ENCODE results near the gene CYP27C1. TPM values are rescaled to one million over a fixed set of nuclear protein-coding genes. Genes with fewer than 3 reads are reported as not detected.

Gene CYP27C1
- total and polyA plus RNA-seq, 2 of the 13 experiments (the other 11 are each of a cell fraction or from before 2014, with no cell fraction given), result not detected

DNA sequence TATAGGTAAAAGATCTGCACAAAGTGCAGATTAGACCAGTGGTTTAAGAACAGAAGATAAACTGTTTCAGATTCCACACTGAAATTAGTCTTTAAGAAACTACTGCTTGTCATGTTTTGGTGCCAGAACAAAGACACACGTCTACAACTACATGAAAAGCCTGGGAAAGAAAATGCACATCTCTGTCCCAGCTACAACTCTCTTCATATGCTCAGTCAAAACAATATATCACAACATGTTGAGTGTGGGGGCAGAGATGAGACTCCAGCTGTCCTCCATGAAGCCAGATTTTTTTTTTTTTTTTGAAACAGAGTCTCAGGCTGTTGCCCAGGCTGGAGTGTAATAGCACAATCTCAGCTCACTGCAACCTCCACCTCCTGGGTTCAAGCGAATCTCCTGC is 60.6 kb downstream of the CYP27C1 start:
- Histone ChIP-seq H3K9ac (ENCODE audit: insufficient read depth, low read depth, low read length) (no peak overlapping the region), H3K36me3 (replicated peaks in 1 of 2; ENCODE audit: control insufficient read depth in 1 of 2, insufficient read depth in 2 of 2, low read length in 2 of 2) (no peaks in the 10 kb centered on the region), H3K27me3 (ENCODE audit: control insufficient read depth in 1 of 2, insufficient read depth in 2 of 2, low read length in 2 of 2) (peaks cover 0 to 17% of the 10 kb centered on the region in 2 experiments; a peak in 3 of 5 replicates), H3K4me2 (ENCODE audit: low read depth, low read length) (no peak overlapping the region), H3K79me2 (ENCODE audit: insufficient read depth, low read length) (no peaks in the 10 kb centered on the region), H3K9me3 (ENCODE audit: low read length) (no peaks in the 10 kb centered on the region), H3K4me3 (replicated peaks in 1 of 3; ENCODE audit: insufficient read depth in 1 of 3, low read depth in 2 of 3, low read length in 3 of 3) (no peak overlapping the region), H2AFZ (ENCODE audit: low read length) (no peak overlapping the region), H3K4me1 (ENCODE audit: insufficient read depth, low read length) (no peaks in the 10 kb centered on the region), H4K20me1 (ENCODE audit: insufficient read depth, low read length) (no peaks in the 10 kb centered on the region), H3K27ac (ENCODE audit: extremely low read length, insufficient read depth, low read length) (no peak overlapping the region)
- WGBS (ENCODE audit: low lambda C conversion rate), result 6% methylated on average over 2 of the region's 2 CpGs
- in situ Hi-C loops (cut with HindIII; ENCODE audit: extremely low pct_ligation_motif_present, low pct_unique_long_range_greater_than_20kb), result no loop called here
- TF ChIP-seq, protein P1, sequence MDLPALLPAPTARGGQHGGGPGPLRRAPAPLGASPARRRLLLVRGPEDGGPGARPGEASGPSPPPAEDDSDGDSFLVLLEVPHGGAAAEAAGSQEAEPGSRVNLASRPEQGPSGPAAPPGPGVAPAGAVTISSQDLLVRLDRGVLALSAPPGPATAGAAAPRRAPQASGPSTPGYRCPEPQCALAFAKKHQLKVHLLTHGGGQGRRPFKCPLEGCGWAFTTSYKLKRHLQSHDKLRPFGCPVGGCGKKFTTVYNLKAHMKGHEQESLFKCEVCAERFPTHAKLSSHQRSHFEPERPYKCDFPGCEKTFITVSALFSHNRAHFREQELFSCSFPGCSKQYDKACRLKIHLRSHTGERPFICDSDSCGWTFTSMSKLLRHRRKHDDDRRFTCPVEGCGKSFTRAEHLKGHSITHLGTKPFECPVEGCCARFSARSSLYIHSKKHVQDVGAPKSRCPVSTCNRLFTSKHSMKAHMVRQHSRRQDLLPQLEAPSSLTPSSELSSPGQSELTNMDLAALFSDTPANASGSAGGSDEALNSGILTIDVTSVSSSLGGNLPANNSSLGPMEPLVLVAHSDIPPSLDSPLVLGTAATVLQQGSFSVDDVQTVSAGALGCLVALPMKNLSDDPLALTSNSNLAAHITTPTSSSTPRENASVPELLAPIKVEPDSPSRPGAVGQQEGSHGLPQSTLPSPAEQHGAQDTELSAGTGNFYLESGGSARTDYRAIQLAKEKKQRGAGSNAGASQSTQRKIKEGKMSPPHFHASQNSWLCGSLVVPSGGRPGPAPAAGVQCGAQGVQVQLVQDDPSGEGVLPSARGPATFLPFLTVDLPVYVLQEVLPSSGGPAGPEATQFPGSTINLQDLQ (CRISPR knock-in tag; IDR thresholded peaks at IDR 0.05), result no peak
- ChIA-PET POLR2A (no interaction called here), CTCF (ENCODE audit: low intra/inter-chr PET ratio, low total read pairs) (no interaction called here)
- intact Hi-C loops (cut with micrococcal nuclease; ENCODE audit: unreplicated experiment), result no loop called here
- FAIRE-seq, result no peak
- no peak for ATAC-seq
- no peak for DNase-seq (ENCODE audit: low spot score)
- no TSS peak for BruUV-seq (replicated peaks)

- WGBS (ENCODE audit: low lambda C conversion rate), result 56% methylated on average over 10 of the region's 11 CpGs
- POLR2A ChIA-PET, result no interaction called here
Observed at GRCh38 chr2:127158614-127159290, 61.3 kb downstream of the CYP27C1 start.

More at GRCh38 chr2:127158614-127159290, 61.3 kb downstream of the CYP27C1 start:
- H3K4me2 ChIP-seq (ENCODE audit: low read depth, low read length), result no peak overlapping the region
- H4K20me1 ChIP-seq (ENCODE audit: insufficient read depth, low read length), result no peaks in the 10 kb centered on the region
- no peaks in the 10 kb centered on the region for H3K79me2 ChIP-seq (ENCODE audit: insufficient read depth, low read length)
- in situ Hi-C loops (cut with HindIII; ENCODE audit: extremely low pct_ligation_motif_present, low pct_unique_long_range_greater_than_20kb) (no loop called here), intact Hi-C loops (cut with micrococcal nuclease; ENCODE audit: unreplicated experiment) (no loop called here)
- peaks cover 0 to 24% of the 10 kb centered on the region in 2 experiments; a peak in 2 of 5 replicates for H3K27me3 ChIP-seq (ENCODE audit: control insufficient read depth in 1 of 2, insufficient read depth in 2 of 2, low read length in 2 of 2)
- ATAC-seq (no peak), FAIRE-seq (no peak), DNase-seq (ENCODE audit: low spot score) (no peak)
- no TSS peak for BruUV-seq (replicated peaks)
- TF ChIP-seq PCBP2 (optimal IDR thresholded peaks at IDR 0.05; ENCODE audit: low read depth, low read length, poor library complexity, severe bottlenecking) (no peak), NR1H2 (CRISPR knock-in tag; IDR thresholded peaks at IDR 0.05; ENCODE audit: borderline replicate concordance, low read depth) (no peak), MYNN (CRISPR knock-in tag; IDR thresholded peaks at IDR 0.05; ENCODE audit: low read depth) (no peak), CHD4 (IDR thresholded peaks at IDR 0.05; ENCODE audit: borderline replicate concordance, low read length) (no peak), TCF7L2 (IDR thresholded peaks at IDR 0.05; ENCODE audit: low read depth, low read length) (no peak), SUZ12 (IDR thresholded peaks at IDR 0.05; ENCODE audit: low read depth, low read length) (no peak), ZNF263 (CRISPR knock-in tag; IDR thresholded peaks at IDR 0.05) (no peak)
- TF ChIP-seq, protein P2, sequence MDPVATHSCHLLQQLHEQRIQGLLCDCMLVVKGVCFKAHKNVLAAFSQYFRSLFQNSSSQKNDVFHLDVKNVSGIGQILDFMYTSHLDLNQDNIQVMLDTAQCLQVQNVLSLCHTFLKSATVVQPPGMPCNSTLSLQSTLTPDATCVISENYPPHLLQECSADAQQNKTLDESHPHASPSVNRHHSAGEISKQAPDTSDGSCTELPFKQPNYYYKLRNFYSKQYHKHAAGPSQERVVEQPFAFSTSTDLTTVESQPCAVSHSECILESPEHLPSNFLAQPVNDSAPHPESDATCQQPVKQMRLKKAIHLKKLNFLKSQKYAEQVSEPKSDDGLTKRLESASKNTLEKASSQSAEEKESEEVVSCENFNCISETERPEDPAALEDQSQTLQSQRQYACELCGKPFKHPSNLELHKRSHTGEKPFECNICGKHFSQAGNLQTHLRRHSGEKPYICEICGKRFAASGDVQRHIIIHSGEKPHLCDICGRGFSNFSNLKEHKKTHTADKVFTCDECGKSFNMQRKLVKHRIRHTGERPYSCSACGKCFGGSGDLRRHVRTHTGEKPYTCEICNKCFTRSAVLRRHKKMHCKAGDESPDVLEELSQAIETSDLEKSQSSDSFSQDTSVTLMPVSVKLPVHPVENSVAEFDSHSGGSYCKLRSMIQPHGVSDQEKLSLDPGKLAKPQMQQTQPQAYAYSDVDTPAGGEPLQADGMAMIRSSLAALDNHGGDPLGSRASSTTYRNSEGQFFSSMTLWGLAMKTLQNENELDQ (CRISPR knock-in tag; IDR thresholded peaks at IDR 0.05; ENCODE audit: borderline replicate concordance), result no peak
- no peak overlapping the region for H3K9ac ChIP-seq (ENCODE audit: insufficient read depth, low read depth, low read length)
- CTCF ChIA-PET (ENCODE audit: low intra/inter-chr PET ratio, low total read pairs), result no interaction called here
- H3K27ac ChIP-seq (ENCODE audit: extremely low read length, insufficient read depth, low read length), result no peak overlapping the region
- no peaks in the 10 kb centered on the region for H3K36me3 ChIP-seq (replicated peaks in 1 of 2; ENCODE audit: control insufficient read depth in 1 of 2, insufficient read depth in 2 of 2, low read length in 2 of 2)
- no peaks in the 10 kb centered on the region for H3K9me3 ChIP-seq (ENCODE audit: low read length)
- no peak overlapping the region for H3K4me3 ChIP-seq (replicated peaks in 1 of 3; ENCODE audit: insufficient read depth in 1 of 3, low read depth in 2 of 3, low read length in 3 of 3)
- H3K4me1 ChIP-seq (ENCODE audit: insufficient read depth, low read length), result no peaks in the 10 kb centered on the region
- no peak overlapping the region for H2AFZ ChIP-seq (ENCODE audit: low read length)

Measured in HepG2 (cell line).